Pericardium fibroblast (primary cell): ENCODE results near the gene NHLH2. TPM values are rescaled to one million over a fixed set of nuclear protein-coding genes. Genes with fewer than 3 reads are reported as not detected.

Source experiments
- total RNA-seq: library from RNA; depleted of rRNA; stranded (reverse); fragments of >200 nt; gene quantifications from 2 replicates; pipeline ENCODE4 v1.2.3, GENCODE V29; 2015

NHLH2 gene
- not detected in 2 replicates for total RNA-seq

DNA sequence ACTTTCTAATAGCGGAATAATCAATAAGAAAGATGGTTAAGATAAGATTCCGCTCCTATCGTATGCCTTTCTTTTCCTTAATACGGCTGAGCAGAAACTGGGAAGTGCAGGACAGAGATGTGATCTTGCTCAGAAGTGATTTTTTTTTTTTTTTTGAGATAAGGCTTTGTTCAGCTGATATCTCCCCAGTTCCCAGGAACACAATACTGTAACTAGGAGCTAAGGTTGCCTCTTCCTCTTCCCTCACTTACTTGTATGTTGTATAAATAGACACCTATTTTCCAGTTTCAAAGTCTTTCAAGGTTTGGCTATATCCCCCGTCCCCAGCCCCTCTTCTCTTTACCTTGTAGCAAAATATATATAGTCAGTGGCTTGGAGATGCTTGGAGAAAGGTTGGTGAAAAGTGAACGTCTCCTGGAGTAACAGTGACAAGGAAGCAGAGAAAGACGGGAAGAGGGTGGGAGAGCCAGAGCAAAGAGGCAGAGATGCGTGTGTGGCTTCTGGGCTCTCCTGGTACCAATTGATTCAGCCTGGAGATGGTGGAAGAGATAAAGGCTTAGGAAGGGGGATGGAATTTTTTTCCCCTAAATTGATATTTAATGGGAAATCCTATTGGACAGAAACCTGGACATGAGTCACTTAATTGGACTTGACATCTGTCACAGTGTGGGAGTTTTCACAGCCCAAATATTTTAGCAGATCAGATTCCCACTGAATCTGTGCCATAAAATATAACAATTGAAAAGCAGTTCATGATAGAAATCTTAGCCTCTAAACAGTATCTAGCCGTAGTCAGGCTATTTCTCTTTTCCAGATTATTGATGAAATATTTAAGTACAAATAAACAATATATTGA, at the start of gene NHLH2:
Gene NHLH2, minus strand, starts transcription at position 522 of the 856 bp plus-strand sequence. CDS start 2,754 bp downstream, outside the sequence.

Other genes with a start within 250 kb of the NHLH2 start
- 8.7 and 12.6 TPM in 2 replicates for gene VANGL1, start 199.2 kb downstream of the NHLH2 start, total RNA-seq
- 4.7 TPM in 1 of 2 replicates, not detected in the other for gene CASQ2, start 72.4 kb downstream of the NHLH2 start, total RNA-seq
- 1.8 and 2.0 TPM in 2 replicates for gene SLC22A15, start 135.4 kb upstream of the NHLH2 start, total RNA-seq